Measurements from ENCODE around the gene ARHGEF1. TPM values are rescaled to one million over a fixed set of nuclear protein-coding genes. Genes with fewer than 3 reads are reported as not detected.

Gene ARHGEF1
- total and polyA plus RNA-seq, 2 donors (not counting 1 experiment from before 2014, with no cell fraction given): 646 to 886 TPM

DNA sequence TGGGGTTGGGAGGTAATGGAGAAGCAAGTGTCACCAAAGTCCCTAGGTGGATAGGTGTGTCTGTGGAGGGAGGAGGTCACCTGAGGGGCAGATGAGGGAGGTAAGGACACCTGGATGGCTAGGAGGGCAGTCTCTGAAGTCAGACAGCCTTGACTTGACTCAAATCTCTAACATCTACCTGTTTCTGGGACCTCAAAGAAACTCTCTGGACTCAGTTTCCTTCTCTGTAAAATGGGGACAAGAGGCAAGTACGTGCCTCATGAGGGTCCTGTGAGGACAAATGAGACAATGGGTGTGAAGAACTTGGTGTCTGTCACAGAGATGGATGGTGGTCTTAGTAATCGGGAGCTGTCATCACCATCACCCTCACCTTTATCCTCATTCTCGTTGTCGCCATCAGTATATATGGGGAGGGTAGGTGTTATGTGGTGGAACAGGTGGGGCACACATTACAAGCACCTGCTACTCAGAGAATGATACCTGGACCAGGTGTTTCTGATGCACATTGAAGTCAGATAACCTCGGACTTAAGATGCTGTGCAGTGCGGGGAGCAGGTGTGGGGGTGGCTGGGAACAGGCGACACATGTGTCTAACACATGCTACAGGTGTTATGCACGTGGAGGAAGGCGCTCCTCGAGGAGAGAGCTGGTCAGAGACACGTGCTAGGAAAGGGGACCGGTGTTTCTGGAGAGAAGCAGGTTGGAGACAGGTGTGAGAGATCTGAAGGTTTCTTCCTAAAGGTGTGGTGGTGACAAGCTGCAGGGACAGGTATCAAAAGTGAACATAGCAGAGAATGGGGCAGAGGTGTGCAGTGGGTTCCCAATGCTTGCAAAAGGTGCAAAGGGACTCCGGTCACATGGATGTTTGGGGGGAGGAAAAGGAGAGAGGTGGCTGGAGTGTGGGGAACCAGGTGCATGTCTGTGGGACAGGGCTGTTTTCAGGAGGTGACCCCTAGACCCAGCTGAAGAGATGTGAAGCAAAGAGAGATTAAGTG is 41.5 kb downstream of the ARHGEF1 start:
- ATAC-seq (ENCODE audit: low read depth) (no peak), DNase-seq (peak; percentile 22)
- Histone ChIP-seq H3K27ac (ENCODE audit: low read length in 2 of 2) (no peak overlapping the region), H2AFZ (ENCODE audit: insufficient read depth, low read depth, low read length, poor library complexity, severe bottlenecking) (no peak overlapping the region), H3K4me2 (replicated peaks; ENCODE audit: low read depth, low read length, poor library complexity, severe bottlenecking) (no peak overlapping the region), H3K9me3 (ENCODE audit: control extremely low read depth in 1 of 3, control insufficient read depth in 2 of 3, insufficient read depth in 1 of 3, low read length in 2 of 3) (peaks cover 0 to 14% (median 0%) of the 10 kb centered on the region in 3 donors), H3K9ac (ENCODE audit: low read length) (no peak overlapping the region), H3K36me3 (replicated peaks in 1 of 2; ENCODE audit: control extremely low read depth in 1 of 2, control insufficient read depth in 1 of 2, extremely low read depth in 1 of 2, insufficient read depth in 2 of 2, low read length in 1 of 2) (no peaks in the 10 kb centered on the region), H4K20me1 (ENCODE audit: control insufficient read depth, insufficient read depth, low read length, poor library complexity, severe bottlenecking) (no peaks in the 10 kb centered on the region), H3K4me3 (ENCODE audit: control extremely low read depth in 1 of 5, extremely low read depth in 1 of 5, insufficient read depth in 1 of 5, low read depth in 2 of 5, low read length in 4 of 5) (no peak overlapping the region), H3K4me1 (ENCODE audit: control insufficient read depth in 2 of 2, insufficient read depth in 2 of 2, low read length in 2 of 2) (peaks cover 58 to 62% of the 10 kb centered on the region in 2 donors), H3K27me3 (replicated peaks in 1 of 4; ENCODE audit: control extremely low read depth in 1 of 4, control insufficient read depth in 3 of 4, insufficient read depth in 4 of 4, low read length in 3 of 4) (peaks cover 0 to 40% (median 17%) of the 10 kb centered on the region in 4 experiments), H3K79me2 (ENCODE audit: control insufficient read depth, insufficient read depth, low read length) (peaks cover 10% of the 10 kb centered on the region)
- peaks cover 20% of the 10 kb centered on the region for H3K27me3 Mint-ChIP-seq
- CTCF ChIA-PET: interaction anchor here (1.3 kb wide), 1 partner anchor 52 kb away, joined by 4 read pairs; no protein-coding TSS in a partner anchor
- no peaks in the 10 kb centered on the region for H3K9me3 Mint-ChIP-seq (ENCODE audit: insufficient read depth)
- H3K4me1 Mint-ChIP-seq: peaks cover 30% of the 10 kb centered on the region
- WGBS (ENCODE audit: insufficient coverage): 66% methylated on average over 9 of the region's 13 CpGs
- peak overlapping the region; percentile 20 for H3K4me3 Mint-ChIP-seq
- POLR2A ChIA-PET: interaction anchor here (1.0 kb wide), 1 partner anchor 20 kb away, joined by 3 read pairs; no protein-coding TSS in a partner anchor
- TF ChIP-seq EZH2 (IDR thresholded peaks at IDR 0.05; ENCODE audit: borderline replicate concordance, insufficient read depth, low read depth, low read length, poor library complexity, severe bottlenecking): no peak
- TF ChIP-seq, protein P1, sequence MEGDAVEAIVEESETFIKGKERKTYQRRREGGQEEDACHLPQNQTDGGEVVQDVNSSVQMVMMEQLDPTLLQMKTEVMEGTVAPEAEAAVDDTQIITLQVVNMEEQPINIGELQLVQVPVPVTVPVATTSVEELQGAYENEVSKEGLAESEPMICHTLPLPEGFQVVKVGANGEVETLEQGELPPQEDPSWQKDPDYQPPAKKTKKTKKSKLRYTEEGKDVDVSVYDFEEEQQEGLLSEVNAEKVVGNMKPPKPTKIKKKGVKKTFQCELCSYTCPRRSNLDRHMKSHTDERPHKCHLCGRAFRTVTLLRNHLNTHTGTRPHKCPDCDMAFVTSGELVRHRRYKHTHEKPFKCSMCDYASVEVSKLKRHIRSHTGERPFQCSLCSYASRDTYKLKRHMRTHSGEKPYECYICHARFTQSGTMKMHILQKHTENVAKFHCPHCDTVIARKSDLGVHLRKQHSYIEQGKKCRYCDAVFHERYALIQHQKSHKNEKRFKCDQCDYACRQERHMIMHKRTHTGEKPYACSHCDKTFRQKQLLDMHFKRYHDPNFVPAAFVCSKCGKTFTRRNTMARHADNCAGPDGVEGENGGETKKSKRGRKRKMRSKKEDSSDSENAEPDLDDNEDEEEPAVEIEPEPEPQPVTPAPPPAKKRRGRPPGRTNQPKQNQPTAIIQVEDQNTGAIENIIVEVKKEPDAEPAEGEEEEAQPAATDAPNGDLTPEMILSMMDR (IDR thresholded peaks at IDR 0.05): no peak
- H3K27ac Mint-ChIP-seq: no peak overlapping the region
- intact Hi-C loops (cut with micrococcal nuclease): no loop called here
